OCI-LY3 (cell line): ENCODE results near the gene PLCH2.

ENCODE experiments used
- H2AFZ ChIP-seq: fragments of 200-600, 300-600 bp; shearing (Covaris generic); 2 replicates; pipeline ENCODE4 v1.6.0; 2014; ENCODE audit warnings: antibody characterized with exemption, low read depth, low read length
- H3K27ac ChIP-seq: fragments of 200-600, 300-600 bp; sonication (generic); 2 replicates; pipeline ENCODE4 v1.5.1; 2014; ENCODE audit warnings: mild to moderate bottlenecking, low read length, moderate library complexity, mixed read lengths
- H3K27me3 ChIP-seq: fragments of 200-600, 300-600 bp; sonication (generic); 2 replicates; pipeline ENCODE4 v1.6.1; 2014; ENCODE audit warnings: low read depth, low read length, mixed read lengths
- H3K36me3 ChIP-seq: fragments of 200-600, 300-600 bp; sonication (generic); replicated peaks from 2 replicates; pipeline ENCODE3; 2014; ENCODE audit warnings: low read depth, low read length, mixed read lengths
- H3K4me1 ChIP-seq: fragments of 300-600, 200-600 bp; sonication (generic); 2 replicates; pipeline ENCODE4 v1.6.1; 2014; ENCODE audit warnings: low read length, mixed read lengths
- H3K4me2 ChIP-seq: fragments of 200-600, 300-600 bp; sonication (generic); 2 replicates; pipeline ENCODE4 v1.6.1; 2014; ENCODE audit warnings: low read length, mixed read lengths
- H3K4me3 ChIP-seq: fragments of 300-600, 200-600 bp; sonication (generic); 2 replicates; pipeline ENCODE4 v1.5.1; 2014; ENCODE audit warnings: antibody characterized with exemption, mild to moderate bottlenecking, low read length, moderate library complexity
- H3K79me2 ChIP-seq: fragments of 300-600, 200-600 bp; shearing (Covaris generic); 2 replicates; pipeline ENCODE4 v1.6.1; 2014; ENCODE audit warnings: mild to moderate bottlenecking, low read length, mixed read lengths
- H3K9ac ChIP-seq: fragments of 300-600, 200-600 bp; shearing (Covaris generic); 2 replicates; pipeline ENCODE4 v1.6.0; 2014; ENCODE audit warnings: mild to moderate bottlenecking, low read length, moderate library complexity
- H3K9me3 ChIP-seq: fragments of 200-600, 300-600 bp; shearing (Covaris generic); 2 replicates; pipeline ENCODE4 v1.6.1; 2014; ENCODE audit warnings: low read length, mixed read lengths; ENCODE audit not compliant: insufficient read depth
- H4K20me1 ChIP-seq: fragments of 200-600, 300-600 bp; sonication (generic); 2 replicates; pipeline ENCODE4 v1.6.1; 2016; ENCODE audit warnings: low read length, mixed read lengths; ENCODE audit not compliant: insufficient read depth
- EZH2phosphoT487 ChIP-seq: fragments of 200-600 bp; shearing (Covaris generic); IDR thresholded peaks from 2 replicates; pipeline ENCODE4 v1.6.1; 2018; ENCODE audit warnings: antibody characterized with exemption, mixed run types, low read depth
- TF ChIP-seq, protein P1 (sequence below): fragments of 200-600, 300-600 bp; sonication (generic); IDR thresholded peaks from 2 replicates; pipeline ENCODE4 v1.5.1; 2014; ENCODE audit warnings: antibody characterized with exemption, low read length, low read depth

Gene PLCH2

DNA sequence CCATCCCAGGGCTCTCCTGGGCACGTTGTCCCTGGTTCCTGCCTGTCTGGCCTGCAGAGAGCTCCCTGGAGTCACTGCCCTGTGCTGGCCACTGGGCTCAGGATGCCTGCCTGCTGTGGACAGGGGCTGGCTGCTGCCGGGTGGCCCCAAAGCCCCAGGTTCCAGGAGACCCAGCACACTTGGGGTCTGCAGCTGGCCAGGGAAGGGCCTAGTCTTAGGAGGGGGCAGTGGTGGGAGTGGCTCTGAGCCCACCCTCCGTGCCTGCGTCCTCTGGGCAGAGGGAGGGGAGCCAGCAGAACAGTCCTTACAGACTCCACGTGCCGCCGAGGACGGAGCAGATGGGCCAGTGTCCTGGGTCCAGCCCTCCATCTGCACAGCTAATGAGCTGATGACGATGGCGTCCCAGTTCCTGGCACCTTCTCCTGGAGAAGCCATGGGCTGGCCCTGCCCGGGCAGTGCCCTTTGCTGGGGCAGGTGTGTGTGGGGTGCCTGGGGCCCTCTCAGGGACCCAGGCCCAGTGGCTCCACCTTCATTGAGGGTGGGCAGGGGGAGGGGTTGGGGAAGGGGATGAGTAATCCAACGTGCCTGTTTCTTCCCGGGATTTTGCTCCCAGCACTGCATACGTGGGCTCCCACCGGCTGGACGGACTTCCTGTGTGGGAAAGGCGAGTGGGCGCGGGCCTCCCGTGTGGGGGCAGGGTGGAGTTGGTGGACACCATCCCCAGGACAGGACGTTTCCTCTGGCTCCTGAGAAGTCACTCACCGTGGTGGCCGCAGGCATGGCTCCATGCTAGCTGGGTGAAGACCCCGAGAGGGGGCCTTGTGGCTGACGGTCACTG is 6.8 kb upstream of the PLCH2 start:
- no peak overlapping the region for H3K4me2 ChIP-seq
- H3K4me1 ChIP-seq, result no peaks in the 10 kb centered on the region
- 0 out of 2 replicates have a peak, but pooled peaks cover 3% of the 10 kb centered on the region for H4K20me1 ChIP-seq
- no peaks in the 10 kb centered on the region for H3K79me2 ChIP-seq
- no peaks in the 10 kb centered on the region for H3K36me3 ChIP-seq
- H3K27me3 ChIP-seq, result no peaks in the 10 kb centered on the region; the same call in 1 of the 2 replicates
- H3K9me3 ChIP-seq, result no peaks in the 10 kb centered on the region
- H3K9ac ChIP-seq, result no peak overlapping the region
- no peak overlapping the region for H2AFZ ChIP-seq
- no peak overlapping the region for H3K27ac ChIP-seq
- no peak overlapping the region for H3K4me3 ChIP-seq
- TF ChIP-seq, protein P1, sequence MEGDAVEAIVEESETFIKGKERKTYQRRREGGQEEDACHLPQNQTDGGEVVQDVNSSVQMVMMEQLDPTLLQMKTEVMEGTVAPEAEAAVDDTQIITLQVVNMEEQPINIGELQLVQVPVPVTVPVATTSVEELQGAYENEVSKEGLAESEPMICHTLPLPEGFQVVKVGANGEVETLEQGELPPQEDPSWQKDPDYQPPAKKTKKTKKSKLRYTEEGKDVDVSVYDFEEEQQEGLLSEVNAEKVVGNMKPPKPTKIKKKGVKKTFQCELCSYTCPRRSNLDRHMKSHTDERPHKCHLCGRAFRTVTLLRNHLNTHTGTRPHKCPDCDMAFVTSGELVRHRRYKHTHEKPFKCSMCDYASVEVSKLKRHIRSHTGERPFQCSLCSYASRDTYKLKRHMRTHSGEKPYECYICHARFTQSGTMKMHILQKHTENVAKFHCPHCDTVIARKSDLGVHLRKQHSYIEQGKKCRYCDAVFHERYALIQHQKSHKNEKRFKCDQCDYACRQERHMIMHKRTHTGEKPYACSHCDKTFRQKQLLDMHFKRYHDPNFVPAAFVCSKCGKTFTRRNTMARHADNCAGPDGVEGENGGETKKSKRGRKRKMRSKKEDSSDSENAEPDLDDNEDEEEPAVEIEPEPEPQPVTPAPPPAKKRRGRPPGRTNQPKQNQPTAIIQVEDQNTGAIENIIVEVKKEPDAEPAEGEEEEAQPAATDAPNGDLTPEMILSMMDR, result no peak
- no peak for TF ChIP-seq EZH2phosphoT487

DNA sequence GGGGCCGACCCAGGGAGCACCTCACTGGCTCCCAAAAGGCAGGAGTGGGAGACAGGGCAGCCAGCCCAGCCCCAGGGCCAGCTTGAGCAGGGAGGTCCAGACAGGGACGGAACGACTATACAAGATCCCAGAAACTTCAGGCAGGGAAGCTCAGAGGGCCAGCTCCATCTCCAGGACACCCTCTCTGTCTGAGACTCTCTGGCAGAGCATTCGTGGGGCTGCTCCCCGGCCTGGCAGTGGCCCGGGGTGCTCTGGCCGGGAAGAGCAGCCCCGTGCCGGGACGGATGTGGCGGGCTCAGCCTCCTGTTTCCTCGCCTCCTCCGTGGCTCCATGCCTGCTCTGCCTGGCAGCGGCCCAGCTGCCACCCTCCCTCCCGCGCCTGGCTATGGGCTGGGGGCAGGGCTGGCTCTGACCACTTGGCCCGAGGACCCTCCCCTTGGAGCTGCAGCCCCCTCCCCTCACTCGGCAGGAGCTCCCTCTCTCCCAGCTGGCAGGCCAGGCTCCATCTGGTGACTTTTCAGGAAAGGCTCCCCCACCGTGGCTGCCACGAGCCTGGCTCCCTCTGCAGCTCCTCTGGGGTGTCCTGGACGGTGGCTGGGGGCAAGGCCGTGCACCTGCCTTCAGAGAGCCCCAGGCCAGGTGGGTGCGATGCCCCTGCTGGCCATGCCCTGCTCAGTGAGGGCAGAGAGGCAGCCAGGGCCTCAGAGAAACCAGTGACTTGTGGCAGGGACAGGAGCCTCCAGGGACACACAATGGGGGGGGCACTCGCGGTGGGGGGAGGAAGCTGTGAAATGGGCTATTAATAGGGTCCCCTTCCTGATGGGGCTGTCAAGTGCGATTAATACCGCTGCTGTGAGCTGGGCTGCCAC is 5.6 kb upstream of the PLCH2 start:
- Histone ChIP-seq H3K79me2 (no peaks in the 10 kb centered on the region), H3K36me3 (no peaks in the 10 kb centered on the region), H3K27ac (no peak overlapping the region), H3K4me1 (no peaks in the 10 kb centered on the region), H3K9ac (no peak overlapping the region), H3K4me3 (no peak overlapping the region), H3K9me3 (no peaks in the 10 kb centered on the region), H4K20me1 (0 out of 2 replicates have a peak, but pooled peaks cover 3% of the 10 kb centered on the region), H2AFZ (no peak overlapping the region), H3K4me2 (no peak overlapping the region), H3K27me3 (no peaks in the 10 kb centered on the region; the same call in 1 of the 2 replicates)
- no peak for TF ChIP-seq EZH2phosphoT487
- TF ChIP-seq, protein P1, result no peak

DNA sequence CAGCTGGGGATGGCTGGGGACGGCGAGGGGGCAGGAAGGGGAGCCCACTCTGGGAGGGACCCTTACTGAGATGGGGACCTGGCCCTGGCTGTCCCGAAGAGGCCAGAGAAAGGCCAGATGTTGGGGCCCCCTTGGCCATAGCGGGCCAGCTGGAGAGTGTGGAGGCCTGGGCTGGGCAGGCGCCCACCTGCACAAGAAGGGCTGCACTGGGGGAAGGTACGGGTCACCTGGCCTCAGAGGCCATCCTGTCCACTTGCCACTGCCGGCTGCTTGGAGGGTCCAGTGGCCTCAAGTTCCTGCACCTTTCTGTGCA is 5.0 kb upstream of the PLCH2 start:
- Histone ChIP-seq H3K27ac (no peak overlapping the region), H3K79me2 (no peaks in the 10 kb centered on the region), H2AFZ (no peak overlapping the region), H3K9ac (no peak overlapping the region), H4K20me1 (0 out of 2 replicates have a peak, but pooled peaks cover 3% of the 10 kb centered on the region), H3K4me2 (no peak overlapping the region), H3K4me1 (no peaks in the 10 kb centered on the region), H3K36me3 (no peaks in the 10 kb centered on the region), H3K9me3 (no peaks in the 10 kb centered on the region), H3K27me3 (no peaks in the 10 kb centered on the region; the same call in 1 of the 2 replicates), H3K4me3 (no peak overlapping the region)
- TF ChIP-seq, protein P1, result no peak
- TF ChIP-seq EZH2phosphoT487, result no peak

DNA sequence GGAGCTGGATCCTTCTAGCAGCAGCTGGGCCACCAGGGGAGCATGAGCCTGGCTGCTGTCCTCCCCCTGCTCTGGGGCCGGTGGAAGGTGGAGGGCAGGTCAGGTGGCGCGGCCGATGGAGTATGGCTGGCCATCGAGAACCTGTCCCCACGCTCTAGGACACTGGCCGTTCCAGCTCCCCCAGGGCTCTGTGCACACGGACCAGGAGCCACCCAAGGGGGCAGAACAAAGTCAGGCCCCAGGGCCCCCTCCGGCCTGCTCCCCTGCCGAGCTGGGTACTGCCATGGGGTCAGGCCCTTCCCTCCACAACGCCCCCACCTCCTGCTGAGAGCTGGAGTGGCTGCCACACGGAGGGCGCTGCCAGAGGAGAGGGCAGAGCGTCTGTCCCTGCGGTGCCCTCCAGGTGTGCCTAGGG is 4.5 kb upstream of the PLCH2 start:
- Histone ChIP-seq H3K9ac (no peak overlapping the region), H3K4me1 (no peaks in the 10 kb centered on the region), H3K4me3 (no peak overlapping the region), H3K27me3 (no peaks in the 10 kb centered on the region; the same call in 1 of the 2 replicates), H3K4me2 (no peak overlapping the region), H3K27ac (no peak overlapping the region), H3K36me3 (no peaks in the 10 kb centered on the region), H3K79me2 (no peaks in the 10 kb centered on the region), H2AFZ (no peak overlapping the region), H3K9me3 (no peaks in the 10 kb centered on the region), H4K20me1 (0 out of 2 replicates have a peak, but pooled peaks cover 3% of the 10 kb centered on the region)
- TF ChIP-seq, protein P1, result no peak
- TF ChIP-seq EZH2phosphoT487, result no peak
